WTC11 (cell line): Measurements from ENCODE around the gene PDZD7. TPM values are rescaled to one million over a fixed set of nuclear protein-coding genes. Genes with fewer than 3 reads are reported as not detected.

Experiments used
- ATF1 ChIP-seq: sonication (generic); formaldehyde crosslinking; IDR thresholded peaks from 2 replicates; pipeline ENCODE4 v1.8.1; 2023; ENCODE audit warnings: mild to moderate bottlenecking, moderate library complexity, missing genetic modification reagents
- ATF2 ChIP-seq: sonication (generic); formaldehyde crosslinking; IDR thresholded peaks from 2 replicates; pipeline ENCODE4 v1.8.1; 2022; ENCODE audit warnings: low read depth, missing genetic modification reagents, borderline replicate concordance
- CREM ChIP-seq: sonication (generic); formaldehyde crosslinking; IDR thresholded peaks from 2 replicates; pipeline ENCODE4 v1.8.1; 2022; ENCODE audit warnings: mild to moderate bottlenecking, missing genetic modification reagents, moderate library complexity
- E2F5 ChIP-seq: sonication (generic); formaldehyde crosslinking; IDR thresholded peaks from 2 replicates; pipeline ENCODE4 v1.8.1; 2022; ENCODE audit warnings: mild to moderate bottlenecking, moderate library complexity, missing genetic modification reagents
- FOXP4 ChIP-seq: sonication (generic); formaldehyde crosslinking; IDR thresholded peaks from 2 replicates; pipeline ENCODE4 v1.8.0; 2022; ENCODE audit warnings: mild to moderate bottlenecking, missing genetic modification reagents
- NFE2L1 ChIP-seq: sonication (generic); formaldehyde crosslinking; IDR thresholded peaks from 2 replicates; pipeline ENCODE4 v1.8.1; 2023; ENCODE audit warnings: missing genetic modification reagents
- NR2C2 ChIP-seq: sonication (generic); formaldehyde crosslinking; IDR thresholded peaks from 2 replicates; pipeline ENCODE4 v1.8.0; 2022; ENCODE audit warnings: mild to moderate bottlenecking, missing genetic modification reagents
- SP1 ChIP-seq: sonication (generic); formaldehyde crosslinking; conservative IDR thresholded peaks from 2 replicates; pipeline ENCODE4 v1.8.1; 2022; ENCODE audit warnings: missing genetic modification reagents
- TCF7 ChIP-seq: sonication (generic); formaldehyde crosslinking; IDR thresholded peaks from 2 replicates; pipeline ENCODE4 v1.8.0; 2022; ENCODE audit warnings: mild to moderate bottlenecking, low read depth, missing genetic modification reagents, moderate library complexity
- ZNF121 ChIP-seq: sonication (generic); formaldehyde crosslinking; IDR thresholded peaks from 2 replicates; pipeline ENCODE4 v1.8.0; 2023; ENCODE audit warnings: missing genetic modification reagents
- ZNF219 ChIP-seq: sonication (generic); formaldehyde crosslinking; IDR thresholded peaks from 2 replicates; pipeline ENCODE4 v1.8.0; 2023; ENCODE audit warnings: missing genetic modification reagents, mild to moderate bottlenecking, borderline replicate concordance
- ZSCAN18 ChIP-seq: fragments of 250-450 bp; sonication (Bioruptor Pico); IDR thresholded peaks from 2 replicates; pipeline ENCODE4 v2.1.2; 2022; ENCODE audit warnings: mild to moderate bottlenecking, moderate library complexity
- total RNA-seq: library from RNA; stranded (reverse); gene quantifications from 3 replicates; pipeline ENCODE4 v1.2.3, GENCODE V29; 2021
- TF ChIP-seq, protein P1 (sequence below): fragments of 250-450 bp; sonication (Bioruptor Pico); conservative IDR thresholded peaks from 2 replicates; pipeline ENCODE4 v1.9.0; 2021; ENCODE audit warnings: mild to moderate bottlenecking
- TF ChIP-seq, protein P2 (sequence below): sonication (generic); formaldehyde crosslinking; IDR thresholded peaks from 2 replicates; pipeline ENCODE4 v1.8.0; 2022; ENCODE audit warnings: mild to moderate bottlenecking, missing genetic modification reagents
- TF ChIP-seq, protein P3 (sequence below): sonication (generic); formaldehyde crosslinking; IDR thresholded peaks from 2 replicates; pipeline ENCODE4 v1.8.1; 2023; ENCODE audit warnings: mild to moderate bottlenecking, missing genetic modification reagents
- TF ChIP-seq, protein P4 (sequence below): sonication (generic); formaldehyde crosslinking; IDR thresholded peaks from 2 replicates; pipeline ENCODE4 v1.8.1; 2023; ENCODE audit warnings: mild to moderate bottlenecking, moderate library complexity, missing genetic modification reagents

The PDZD7 gene
- total RNA-seq, 1 experiment from 2014 or later, result 2.6 TPM

DNA sequence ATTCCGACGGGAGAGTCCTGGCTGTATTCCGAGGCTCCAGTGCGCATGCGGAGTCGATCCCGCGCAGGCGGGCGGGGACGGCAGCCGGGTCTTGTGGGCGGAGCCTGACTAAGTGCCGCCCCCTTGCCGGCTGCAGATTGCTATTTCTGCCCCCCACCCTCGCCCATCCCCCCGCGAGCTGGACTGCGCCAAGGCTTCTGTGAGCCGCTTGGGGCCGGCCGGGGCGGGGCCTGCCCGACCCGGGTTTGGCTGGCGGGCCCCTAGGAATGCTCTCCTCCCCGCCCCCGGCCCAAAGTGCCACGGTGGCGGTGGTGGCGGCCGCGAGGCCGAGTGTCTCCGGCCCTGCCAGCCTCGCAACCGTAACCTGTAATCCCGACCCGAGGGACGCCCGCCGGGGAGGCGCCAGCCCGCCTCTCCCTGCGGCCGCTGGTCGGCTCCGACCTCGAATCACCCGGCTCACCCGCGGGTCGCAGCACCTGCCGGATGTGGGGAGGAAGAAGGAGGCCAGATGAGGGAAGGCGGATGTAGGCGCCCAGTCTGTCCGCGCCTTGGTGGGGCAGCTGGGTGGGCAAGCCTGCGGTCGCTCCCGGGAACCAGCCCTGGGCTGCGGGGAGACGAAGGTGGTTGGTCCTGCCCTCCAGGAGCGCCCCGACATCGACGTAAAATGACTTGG is 30.2 kb upstream of the PDZD7 start (continued):
- TF ChIP-seq, protein P1, sequence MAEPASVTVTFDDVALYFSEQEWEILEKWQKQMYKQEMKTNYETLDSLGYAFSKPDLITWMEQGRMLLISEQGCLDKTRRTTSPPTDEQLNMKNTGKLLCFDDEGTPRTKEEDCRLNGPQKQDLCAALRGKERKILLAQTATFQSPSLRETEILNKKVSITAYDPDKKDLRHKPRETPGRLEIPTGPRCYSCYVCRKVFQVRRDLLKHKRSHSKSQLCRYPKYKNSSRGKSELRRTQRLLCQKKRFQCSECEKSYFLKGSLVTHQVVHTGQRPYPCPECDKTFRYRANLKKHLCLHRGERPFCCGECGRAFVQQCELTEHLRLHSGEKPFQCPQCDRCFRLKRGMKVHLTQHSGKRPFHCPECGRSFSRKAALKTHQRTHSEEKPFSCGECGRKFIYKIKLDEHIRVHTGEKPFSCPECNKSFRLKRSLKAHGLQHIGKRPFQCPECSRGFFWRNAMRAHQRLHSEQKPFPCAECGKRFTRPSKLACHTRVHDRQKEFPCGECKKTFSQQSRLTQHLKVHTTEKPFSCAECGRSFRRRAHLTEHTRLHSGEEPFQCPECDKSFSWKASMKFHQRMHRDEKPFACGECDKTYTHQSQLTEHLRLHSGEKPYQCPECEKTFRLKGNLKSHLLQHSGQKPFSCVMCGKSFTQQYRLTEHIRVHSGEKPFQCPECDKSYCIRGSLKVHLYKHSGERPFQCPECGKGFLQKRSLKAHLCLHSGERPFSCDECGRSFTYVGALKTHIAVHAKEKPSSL (CRISPR knock-in tag), result no peak
- no peak; the same call in 1 of the 2 replicates for TF ChIP-seq ATF1 (CRISPR knock-in tag)
- no peak for TF ChIP-seq ATF2 (CRISPR knock-in tag)
- TF ChIP-seq, protein P2, sequence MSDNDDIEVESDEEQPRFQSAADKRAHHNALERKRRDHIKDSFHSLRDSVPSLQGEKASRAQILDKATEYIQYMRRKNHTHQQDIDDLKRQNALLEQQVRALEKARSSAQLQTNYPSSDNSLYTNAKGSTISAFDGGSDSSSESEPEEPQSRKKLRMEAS, result peak; percentile 67
- TF ChIP-seq ZNF121 (CRISPR knock-in tag), result no peak
- 0 out of 2 replicates have a peak, but pooled peaks have one; percentile 25 for TF ChIP-seq CREM (CRISPR knock-in tag)
- TF ChIP-seq NR2C2 (CRISPR knock-in tag), result no peak
- no peak for TF ChIP-seq ZNF219
- no peak for TF ChIP-seq TCF7 (CRISPR knock-in tag)
- no peak for TF ChIP-seq ZSCAN18 (CRISPR knock-in tag)
- TF ChIP-seq, protein P3, sequence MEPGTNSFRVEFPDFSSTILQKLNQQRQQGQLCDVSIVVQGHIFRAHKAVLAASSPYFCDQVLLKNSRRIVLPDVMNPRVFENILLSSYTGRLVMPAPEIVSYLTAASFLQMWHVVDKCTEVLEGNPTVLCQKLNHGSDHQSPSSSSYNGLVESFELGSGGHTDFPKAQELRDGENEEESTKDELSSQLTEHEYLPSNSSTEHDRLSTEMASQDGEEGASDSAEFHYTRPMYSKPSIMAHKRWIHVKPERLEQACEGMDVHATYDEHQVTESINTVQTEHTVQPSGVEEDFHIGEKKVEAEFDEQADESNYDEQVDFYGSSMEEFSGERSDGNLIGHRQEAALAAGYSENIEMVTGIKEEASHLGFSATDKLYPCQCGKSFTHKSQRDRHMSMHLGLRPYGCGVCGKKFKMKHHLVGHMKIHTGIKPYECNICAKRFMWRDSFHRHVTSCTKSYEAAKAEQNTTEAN, result no peak
- peak; percentile 70 for TF ChIP-seq E2F5 (CRISPR knock-in tag)
- TF ChIP-seq, protein P4, sequence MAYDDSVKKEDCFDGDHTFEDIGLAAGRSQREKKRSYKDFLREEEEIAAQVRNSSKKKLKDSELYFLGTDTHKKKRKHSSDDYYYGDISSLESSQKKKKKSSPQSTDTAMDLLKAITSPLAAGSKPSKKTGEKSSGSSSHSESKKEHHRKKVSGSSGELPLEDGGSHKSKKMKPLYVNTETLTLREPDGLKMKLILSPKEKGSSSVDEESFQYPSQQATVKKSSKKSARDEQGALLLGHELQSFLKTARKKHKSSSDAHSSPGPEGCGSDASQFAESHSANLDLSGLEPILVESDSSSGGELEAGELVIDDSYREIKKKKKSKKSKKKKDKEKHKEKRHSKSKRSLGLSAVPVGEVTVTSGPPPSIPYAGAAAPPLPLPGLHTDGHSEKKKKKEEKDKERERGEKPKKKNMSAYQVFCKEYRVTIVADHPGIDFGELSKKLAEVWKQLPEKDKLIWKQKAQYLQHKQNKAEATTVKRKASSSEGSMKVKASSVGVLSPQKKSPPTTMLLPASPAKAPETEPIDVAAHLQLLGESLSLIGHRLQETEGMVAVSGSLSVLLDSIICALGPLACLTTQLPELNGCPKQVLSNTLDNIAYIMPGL (CRISPR knock-in tag), result peak; percentile 68; the same call in 1 of the 2 replicates
- TF ChIP-seq FOXP4, result peak; percentile 33; the same call in 1 of the 2 replicates
- TF ChIP-seq SP1 (CRISPR knock-in tag), result peak; percentile 69; the same call in 1 of the 2 replicates
- 0 out of 2 replicates have a peak, but pooled peaks have one; percentile 33 for TF ChIP-seq NFE2L1 (CRISPR knock-in tag)
